Spinal cord (tissue), 10 donors: ENCODE measurements around the gene GNAI2. TPM values are rescaled to one million over a fixed set of nuclear protein-coding genes. Genes with fewer than 3 reads are reported as not detected.
"Not testable (repeated sequence)": the region's sequence is repeated elsewhere in the genome, so short reads cannot be mapped to it uniquely, and the experiment has no call there.

Source experiments
- DNase-seq, 6 donors: peaks; one replicate each; pipeline versions ENCODE4 v3.0.0 to v3.0.0-alpha.2; 2013 to 2015; ENCODE audit warnings: low spot score in 6 of 6, low read depth in 4 of 6
- H3K27ac ChIP-seq: one replicate; pipeline ENCODE4 v1.5.1; 2013; ENCODE audit warnings: low read depth, low read length, control low read depth
- H3K27me3 ChIP-seq: one replicate; pipeline ENCODE4 v1.6.1; 2013; ENCODE audit warnings: low read length; ENCODE audit not compliant: control insufficient read depth, insufficient read depth
- H3K36me3 ChIP-seq: one replicate; pipeline ENCODE4 v1.6.1; 2013; ENCODE audit warnings: low read length; ENCODE audit not compliant: control insufficient read depth, insufficient read depth
- H3K4me1 ChIP-seq: one replicate; pipeline ENCODE4 v1.6.1; 2013; ENCODE audit warnings: low read length; ENCODE audit not compliant: control insufficient read depth, insufficient read depth
- H3K4me3 ChIP-seq: one replicate; pipeline ENCODE4 v1.5.1; 2013; ENCODE audit warnings: low read depth, low read length, control low read depth
- H3K9me3 ChIP-seq: one replicate; pipeline ENCODE4 v1.6.1; 2013; ENCODE audit warnings: low read length; ENCODE audit not compliant: control insufficient read depth, insufficient read depth
- WGBS: methylation state at CpG from one replicate; pipeline ENCODE4 v1.1.5; 2013; ENCODE audit warnings: missing lambda C conversion rate; ENCODE audit not compliant: insufficient coverage; 5-methylcytosine and 5-hydroxymethylcytosine counted together
- polyA plus RNA-seq, 2 donors: library from polyadenylated mRNA; unstranded; fragments of 120-200 nt; gene quantifications; one replicate each; pipeline ENCODE4 v1.2.1, GENCODE V29; 2013; ENCODE audit not compliant: insufficient read length in 2 of 2
- total RNA-seq, 2 donors: library from RNA; depleted of rRNA in 1 of 2; stranded (reverse); fragments of 120-200 nt in 1 of 2; fragments of >200 nt in 1 of 2; gene quantifications; one replicate each; pipeline versions ENCODE4 v1.2.3 to v1.2.4, GENCODE V29; 2013 to 2014
- donor health status: healthy.

Gene GNAI2
- total and polyA plus RNA-seq, 4 donors: 123 to 308 (median 264) TPM

DNA sequence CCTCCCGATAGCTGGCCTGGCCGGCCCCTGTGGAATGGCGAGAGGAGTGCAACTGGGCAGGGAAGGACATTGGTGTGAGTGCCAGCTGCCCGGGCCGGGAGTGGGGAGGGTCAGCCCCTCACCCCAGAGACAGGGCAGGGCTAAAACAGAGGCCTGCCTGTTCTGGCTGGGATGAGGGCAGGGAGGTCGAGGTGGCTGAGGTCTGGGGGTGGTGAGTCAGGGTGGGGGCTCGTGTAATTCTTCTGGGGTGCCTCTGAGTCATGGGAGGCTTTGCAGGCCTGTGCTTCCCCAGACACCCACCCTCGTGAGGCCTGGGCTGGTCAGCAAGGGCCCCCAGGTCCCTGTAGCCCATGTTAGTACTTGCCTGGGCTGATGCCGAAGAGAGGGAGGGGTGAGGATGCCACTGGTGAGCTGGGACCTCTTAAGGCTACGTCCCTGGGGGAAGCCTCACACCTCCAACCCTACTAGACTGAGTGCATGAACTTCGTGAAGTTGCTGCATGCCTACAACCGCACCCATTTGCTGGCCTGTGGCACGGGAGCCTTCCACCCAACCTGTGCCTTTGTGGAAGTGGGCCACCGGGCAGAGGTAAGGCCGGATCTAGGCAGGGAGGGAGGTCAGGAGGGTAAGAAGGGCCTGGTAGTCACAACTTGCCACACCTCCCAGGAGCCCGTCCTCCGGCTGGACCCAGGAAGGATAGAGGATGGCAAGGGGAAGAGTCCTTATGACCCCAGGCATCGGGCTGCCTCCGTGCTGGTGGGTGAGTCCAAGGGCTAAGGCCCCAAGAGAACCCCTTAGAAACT lies 34.6 kb downstream of the GNAI2 start:
- no peak for DNase-seq
- Histone ChIP-seq H3K4me1 (peaks cover 89% of the 10 kb centered on the region), H3K36me3 (peaks cover 21% of the 10 kb centered on the region), H3K27ac (peak overlapping the region; percentile 95), H3K4me3 (peak overlapping the region; percentile 56), H3K9me3 (no peaks in the 10 kb centered on the region), H3K27me3 (peaks cover 27% of the 10 kb centered on the region)
- WGBS: 78% methylated on average over 10 of the region's 19 CpGs

DNA sequence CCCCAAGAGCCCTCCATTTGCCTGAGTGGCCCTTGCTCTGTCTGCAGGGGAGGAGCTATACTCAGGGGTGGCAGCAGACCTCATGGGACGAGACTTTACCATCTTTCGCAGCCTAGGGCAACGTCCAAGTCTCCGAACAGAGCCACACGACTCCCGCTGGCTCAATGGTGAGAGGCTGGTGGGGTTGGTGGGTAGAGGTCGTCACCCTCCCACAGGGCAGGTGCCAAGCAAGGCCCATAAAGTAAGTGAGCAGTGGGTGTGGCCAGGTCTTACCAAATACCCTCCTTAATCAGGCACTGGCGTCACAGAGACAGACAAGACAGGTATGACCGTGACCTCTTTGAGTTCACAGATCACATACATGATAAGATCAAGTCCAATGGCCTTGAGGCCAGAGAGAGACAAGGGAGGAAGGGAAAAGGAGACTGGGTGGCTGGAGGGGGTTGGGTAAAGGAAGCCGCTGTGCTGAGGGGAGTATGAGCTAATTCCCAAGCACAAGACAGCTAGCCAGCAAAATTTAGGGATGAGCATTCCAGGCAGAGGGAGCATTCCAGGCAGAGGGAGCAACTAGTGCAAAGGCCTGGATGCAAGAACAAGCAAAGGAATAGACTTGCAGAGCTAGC lies 35.4 kb downstream of the GNAI2 start:
- Histone ChIP-seq H3K27ac (no peak overlapping the region), H3K4me1 (peaks cover 82% of the 10 kb centered on the region), H3K9me3 (no peaks in the 10 kb centered on the region), H3K27me3 (peaks cover 35% of the 10 kb centered on the region), H3K4me3 (peak overlapping the region; percentile 56), H3K36me3 (peaks cover 29% of the 10 kb centered on the region)
- WGBS: 87% methylated on average over 7 of the region's 10 CpGs
- no peak for DNase-seq

DNA sequence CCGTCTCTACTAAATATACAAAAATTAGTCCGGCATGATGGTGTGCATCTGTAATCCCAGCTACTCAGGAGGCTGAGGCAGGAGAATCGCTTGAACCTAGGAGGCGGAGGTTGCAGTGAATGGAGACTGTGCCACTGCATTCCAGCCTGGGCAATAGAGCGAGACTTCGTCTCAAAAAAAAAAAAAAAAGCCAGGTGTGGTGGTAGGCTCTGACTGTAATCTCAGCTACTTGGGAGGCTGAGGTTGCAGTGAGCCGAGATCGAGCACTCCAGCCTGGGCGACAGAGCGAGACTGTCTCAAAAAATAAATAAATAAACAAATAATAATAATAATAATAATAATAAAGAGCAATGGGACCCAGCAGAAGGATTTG lies 36.5 kb downstream of the GNAI2 start:
- H3K27ac ChIP-seq: not testable (repeated sequence)
- peaks cover 43% of the 10 kb centered on the region for H3K27me3 ChIP-seq

DNA sequence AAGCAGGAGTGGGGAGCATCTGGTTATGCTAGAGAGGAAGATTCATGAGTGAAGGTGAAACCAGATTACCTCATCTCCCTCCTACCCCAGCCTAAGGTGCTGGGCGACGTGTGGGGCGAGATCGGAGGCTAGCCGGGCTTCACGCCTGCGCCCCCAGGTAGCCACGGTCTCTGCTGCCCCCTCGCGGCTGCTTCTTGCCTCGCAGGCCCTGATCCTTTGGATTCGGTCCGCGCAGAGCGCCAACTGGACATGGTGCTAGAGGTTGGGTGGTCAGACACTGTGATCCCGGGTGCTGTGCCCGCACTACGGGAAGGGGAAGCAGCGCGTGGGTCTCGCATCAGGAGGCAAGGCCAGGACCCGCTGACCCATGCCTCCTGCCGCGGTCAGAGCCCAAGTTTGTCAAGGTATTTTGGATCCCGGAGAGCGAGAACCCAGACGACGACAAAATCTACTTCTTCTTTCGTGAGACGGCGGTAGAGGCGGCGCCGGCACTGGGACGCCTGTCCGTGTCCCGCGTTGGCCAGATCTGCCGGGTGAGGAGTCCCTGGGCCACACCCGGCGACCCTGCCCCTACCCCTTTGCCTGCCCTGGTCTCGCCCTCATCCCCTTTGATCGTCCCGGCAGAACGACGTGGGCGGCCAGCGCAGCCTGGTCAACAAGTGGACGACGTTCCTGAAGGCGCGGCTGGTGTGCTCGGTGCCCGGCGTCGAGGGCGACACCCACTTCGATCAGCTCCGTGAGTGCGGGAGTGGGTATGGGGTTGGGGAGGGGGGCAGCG lies 37.1 kb downstream of the GNAI2 start:
- Histone ChIP-seq H3K4me1 (peaks cover 68% of the 10 kb centered on the region), H3K36me3 (peaks cover 34% of the 10 kb centered on the region), H3K27ac (peak overlapping the region; percentile 64), H3K4me3 (peak overlapping the region; percentile 42), H3K9me3 (no peaks in the 10 kb centered on the region), H3K27me3 (peaks cover 43% of the 10 kb centered on the region)
- WGBS: 6% methylated on average over 59 of the region's 61 CpGs
- peak in 5 of 6 donors; percentile 63 to 92 (median 71) for DNase-seq

More for the DNA sequence above, 36.5 kb downstream of the GNAI2 start:
- Histone ChIP-seq H3K36me3 (peaks cover 34% of the 10 kb centered on the region), H3K4me1 (peaks cover 74% of the 10 kb centered on the region)
- not testable (repeated sequence) for H3K4me3 ChIP-seq, DNase-seq, H3K9me3 ChIP-seq
- 89% methylated on average over 4 of the region's 10 CpGs for WGBS

DNA sequence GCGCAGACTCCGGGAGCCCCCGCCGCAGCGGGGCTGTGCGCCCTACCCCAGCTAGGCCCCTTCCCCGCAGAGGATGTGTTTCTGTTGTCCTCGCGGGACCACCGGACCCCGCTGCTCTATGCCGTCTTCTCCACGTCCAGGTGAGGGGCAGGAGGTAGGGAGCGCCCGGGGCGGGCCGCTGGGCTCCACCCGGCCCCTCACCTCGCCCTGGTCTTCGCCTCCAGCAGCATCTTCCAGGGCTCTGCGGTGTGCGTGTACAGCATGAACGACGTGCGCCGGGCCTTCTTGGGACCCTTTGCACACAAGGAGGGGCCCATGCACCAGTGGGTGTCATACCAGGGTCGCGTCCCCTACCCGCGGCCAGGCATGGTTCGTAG lies 37.7 kb downstream of the GNAI2 start:
- Histone ChIP-seq H3K27ac (peak overlapping the region; percentile 64), H3K36me3 (peaks cover 34% of the 10 kb centered on the region), H3K9me3 (no peaks in the 10 kb centered on the region), H3K4me1 (peaks cover 66% of the 10 kb centered on the region), H3K27me3 (peaks cover 43% of the 10 kb centered on the region), H3K4me3 (peak overlapping the region; percentile 42)
- WGBS: 34% methylated on average over 26 of the region's 31 CpGs
- DNase-seq: no peak

DNA sequence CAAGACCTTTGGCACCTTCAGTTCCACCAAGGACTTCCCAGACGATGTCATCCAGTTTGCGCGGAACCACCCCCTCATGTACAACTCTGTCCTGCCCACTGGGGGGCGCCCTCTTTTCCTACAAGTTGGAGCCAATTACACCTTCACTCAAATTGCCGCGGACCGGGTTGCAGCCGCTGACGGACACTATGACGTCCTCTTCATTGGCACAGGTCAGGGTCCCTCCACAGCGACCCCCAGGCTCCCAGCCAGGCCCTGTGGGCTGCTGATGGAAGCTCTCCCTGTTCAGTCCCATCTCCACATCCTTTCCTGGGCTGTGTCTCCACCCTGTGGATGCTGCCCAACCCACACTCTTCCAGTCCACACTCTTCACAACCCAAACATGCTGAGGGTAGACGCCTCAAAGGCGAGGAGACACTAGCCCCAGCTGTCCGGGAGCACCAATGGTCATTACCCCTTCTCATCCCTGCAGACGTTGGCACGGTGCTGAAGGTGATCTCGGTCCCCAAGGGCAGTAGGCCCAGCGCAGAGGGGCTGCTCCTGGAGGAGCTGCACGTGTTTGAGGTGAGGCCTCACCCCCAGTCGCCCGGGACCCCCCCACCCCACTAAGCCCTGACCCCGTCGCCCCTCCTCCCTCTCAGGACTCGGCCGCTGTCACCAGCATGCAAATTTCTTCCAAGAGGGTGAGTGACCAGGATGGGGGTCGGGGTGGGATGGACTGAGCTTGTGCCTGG lies 38.5 kb downstream of the GNAI2 start:
- H3K36me3 ChIP-seq: peaks cover 34% of the 10 kb centered on the region
- H3K27ac ChIP-seq: no peak overlapping the region

DNA sequence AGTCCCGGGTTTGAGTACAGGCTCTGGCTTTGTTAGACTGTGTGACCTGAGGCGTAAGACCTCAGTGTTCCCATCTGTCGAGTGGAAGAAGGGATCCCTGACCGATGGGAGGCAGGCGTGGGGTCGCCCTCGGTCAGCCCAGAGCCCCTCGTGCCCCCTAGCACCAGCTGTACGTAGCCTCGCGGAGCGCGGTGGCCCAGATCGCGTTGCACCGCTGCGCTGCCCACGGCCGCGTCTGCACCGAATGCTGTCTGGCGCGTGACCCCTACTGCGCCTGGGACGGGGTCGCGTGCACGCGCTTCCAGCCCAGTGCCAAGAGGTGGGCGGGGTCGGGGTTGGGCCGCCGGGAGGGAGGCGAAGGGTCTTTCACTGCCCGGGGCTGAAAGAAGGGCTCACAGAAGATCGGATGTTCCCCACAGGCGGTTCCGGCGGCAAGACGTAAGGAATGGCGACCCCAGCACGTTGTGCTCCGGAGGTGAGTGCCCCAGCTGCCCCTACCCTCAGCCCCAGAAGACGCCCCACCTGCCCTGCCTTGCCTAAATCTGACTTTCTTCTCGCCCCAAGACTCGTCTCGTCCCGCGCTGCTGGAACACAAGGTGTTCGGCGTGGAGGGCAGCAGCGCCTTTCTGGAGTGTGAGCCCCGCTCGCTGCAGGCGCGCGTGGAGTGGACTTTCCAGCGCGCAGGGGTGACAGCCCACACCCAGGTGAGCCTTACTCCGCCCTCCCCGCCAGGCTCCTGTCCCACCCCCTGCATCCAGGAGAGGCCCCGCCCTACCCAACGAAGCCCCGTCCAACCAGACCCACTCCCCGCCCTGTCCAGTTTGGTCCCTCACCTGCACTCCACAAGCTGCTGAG lies 39.4 kb downstream of the GNAI2 start:
- H3K4me1 ChIP-seq: peaks cover 55% of the 10 kb centered on the region
- H3K36me3 ChIP-seq: peaks cover 30% of the 10 kb centered on the region
- DNase-seq: no peak
- H3K27me3 ChIP-seq: peaks cover 43% of the 10 kb centered on the region
- no peak overlapping the region for H3K4me3 ChIP-seq
- H3K27ac ChIP-seq: no peak overlapping the region
- H3K9me3 ChIP-seq: no peaks in the 10 kb centered on the region
- 14% methylated on average over 65 of the region's 65 CpGs for WGBS

More for the DNA sequence above, 38.5 kb downstream of the GNAI2 start:
- Histone ChIP-seq H3K4me1 (peaks cover 63% of the 10 kb centered on the region), H3K27me3 (peaks cover 43% of the 10 kb centered on the region), H3K9me3 (no peaks in the 10 kb centered on the region), H3K4me3 (no peak overlapping the region)
- 17% methylated on average over 18 of the region's 26 CpGs for WGBS
- peak in 1 of 6 donors; percentile 39 for DNase-seq

DNA sequence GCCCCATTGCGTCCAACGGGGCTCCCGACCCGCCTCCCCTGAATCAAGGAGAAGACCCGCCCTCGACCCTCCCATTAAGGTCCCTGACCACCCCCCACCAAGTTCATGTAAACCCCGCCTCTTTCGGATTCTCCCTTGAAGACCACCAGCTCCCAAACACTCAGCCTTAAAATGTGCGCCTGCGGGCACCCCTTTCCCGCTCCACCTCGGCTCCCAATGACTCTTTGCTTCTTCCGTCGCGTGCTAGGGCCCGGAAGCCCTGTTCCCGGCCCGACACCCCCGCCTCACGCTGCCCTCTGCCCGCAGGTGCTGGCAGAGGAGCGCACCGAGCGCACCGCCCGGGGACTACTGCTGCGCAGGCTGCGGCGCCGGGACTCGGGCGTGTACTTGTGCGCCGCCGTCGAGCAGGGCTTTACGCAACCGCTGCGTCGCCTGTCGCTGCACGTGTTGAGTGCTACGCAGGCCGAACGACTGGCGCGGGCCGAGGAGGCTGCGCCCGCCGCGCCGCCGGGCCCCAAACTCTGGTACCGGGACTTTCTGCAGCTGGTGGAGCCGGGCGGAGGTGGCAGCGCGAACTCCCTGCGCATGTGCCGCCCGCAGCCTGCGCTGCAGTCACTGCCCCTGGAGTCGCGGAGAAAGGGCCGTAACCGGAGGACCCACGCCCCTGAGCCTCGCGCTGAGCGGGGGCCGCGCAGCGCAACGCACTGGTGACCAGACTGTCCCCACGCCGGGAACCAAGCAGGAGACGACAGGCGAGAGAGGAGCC lies 40.2 kb downstream of the GNAI2 start:
- 24% methylated on average over 79 of the region's 79 CpGs for WGBS
- Histone ChIP-seq H3K27me3 (peaks cover 43% of the 10 kb centered on the region), H3K4me1 (peaks cover 47% of the 10 kb centered on the region), H3K4me3 (no peak overlapping the region), H3K36me3 (peaks cover 22% of the 10 kb centered on the region), H3K9me3 (no peaks in the 10 kb centered on the region), H3K27ac (no peak overlapping the region)
- DNase-seq: no peak
